Caki2 (cell line): ENCODE results near the gene HLF. TPM values are rescaled to one million over a fixed set of nuclear protein-coding genes. Genes with fewer than 3 reads are reported as not detected.

ENCODE experiments used
- DNase-seq: peaks from one replicate; pipeline ENCODE4 v3.0.0-alpha.2; 2015; ENCODE audit warnings: low read depth
- in situ Hi-C: cut with HindIII; loops from 2 replicates; pipeline ENCODE4 v1.10.0; 2016; ENCODE audit warnings: low sequenced_read_pairs, low pct_unique_long_range_greater_than_20kb, mixed read lengths
- total RNA-seq: library from RNA; depleted of rRNA; stranded (reverse); fragments of >200 nt; shearing (Covaris generic); gene quantifications from 2 replicates; pipeline ENCODE4 v1.2.3, GENCODE V29; 2014; ENCODE audit warnings: low replicate concordance

Gene HLF
- total RNA-seq, 1 experiment from 2014 or later: 6.0 TPM

DNA sequence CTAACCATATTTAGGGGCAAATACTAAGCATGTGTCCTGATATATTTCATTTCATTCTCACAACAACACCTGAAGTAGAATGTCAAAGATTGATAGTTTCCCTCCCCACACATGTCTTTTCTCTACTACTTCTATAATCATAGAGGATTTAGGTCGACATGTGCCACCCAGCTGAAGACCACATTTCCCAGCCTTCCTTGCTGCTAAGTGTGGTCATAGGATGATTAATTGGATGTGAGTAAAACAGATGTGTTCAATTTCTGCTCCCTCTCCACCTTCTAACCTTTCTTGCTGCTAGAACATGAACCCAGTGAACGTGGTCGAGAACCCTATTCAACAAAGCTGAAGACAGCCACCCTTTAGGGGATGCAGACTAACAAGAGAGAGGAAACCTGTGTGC is 18.8 kb upstream of the HLF start:
- DNase-seq: no peak
- in situ Hi-C loops: no loop called here

DNA sequence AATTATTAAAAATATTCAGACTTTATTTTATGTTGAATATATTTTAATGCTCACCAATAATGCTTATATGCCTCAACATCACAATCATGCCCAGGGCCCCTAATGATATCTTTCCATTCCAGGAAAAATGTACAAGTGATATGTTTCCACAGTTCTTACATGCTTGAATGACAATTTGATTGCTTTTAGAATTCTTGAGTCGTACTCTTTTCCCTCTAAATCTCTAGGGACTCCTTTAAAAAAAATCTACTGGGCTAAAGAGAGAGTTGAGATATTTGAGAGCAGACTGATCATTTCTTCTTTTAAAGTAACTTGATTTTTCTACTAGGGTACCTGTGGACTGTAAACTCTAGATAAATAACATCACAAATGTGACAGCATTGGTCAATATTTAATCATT is 18.2 kb upstream of the HLF start:
- in situ Hi-C loops: no loop called here

DNA sequence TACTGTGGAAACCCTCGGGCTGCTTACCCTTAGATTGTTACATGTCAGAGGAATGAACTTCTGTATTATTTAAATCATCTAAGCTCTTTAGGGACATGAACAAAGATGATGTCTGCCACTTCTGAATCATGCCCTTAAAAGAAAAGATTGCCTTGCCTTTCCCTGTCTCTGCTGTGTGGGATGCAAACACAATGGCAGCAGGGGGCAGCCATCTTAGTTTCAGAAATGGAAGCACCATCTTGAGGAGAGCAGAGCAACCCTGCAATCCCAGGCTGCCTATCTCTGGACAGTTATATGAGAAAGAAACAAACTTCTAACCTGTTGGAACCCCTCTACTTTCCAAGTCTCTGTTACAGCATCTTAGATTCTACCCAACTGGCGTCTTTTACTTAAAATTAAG is 16.7 kb upstream of the HLF start:
- no peak for DNase-seq
- in situ Hi-C loops: no loop called here

More for the DNA sequence above, 18.2 kb upstream of the HLF start:
- DNase-seq: no peak

DNA sequence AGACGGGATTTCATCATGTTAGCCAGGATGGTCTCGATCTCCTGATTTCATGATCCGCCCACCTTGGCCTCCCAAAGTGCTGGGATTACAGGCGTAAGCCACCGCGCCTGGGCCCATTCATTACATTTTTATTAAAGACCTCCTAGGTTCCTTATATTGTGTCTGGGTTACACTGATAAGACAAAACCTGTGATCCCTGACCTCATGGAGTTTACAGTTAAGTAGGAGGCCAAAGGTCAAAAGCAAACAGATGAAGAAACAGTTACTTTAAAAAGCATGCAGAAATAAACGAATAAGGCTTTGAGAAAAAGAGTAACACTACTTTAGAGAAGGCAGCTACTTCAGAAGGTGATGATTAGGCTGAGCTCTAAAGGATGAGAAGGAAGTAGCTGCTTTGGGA is 14.9 kb upstream of the HLF start:
- no peak for DNase-seq
- in situ Hi-C loops: no loop called here

DNA sequence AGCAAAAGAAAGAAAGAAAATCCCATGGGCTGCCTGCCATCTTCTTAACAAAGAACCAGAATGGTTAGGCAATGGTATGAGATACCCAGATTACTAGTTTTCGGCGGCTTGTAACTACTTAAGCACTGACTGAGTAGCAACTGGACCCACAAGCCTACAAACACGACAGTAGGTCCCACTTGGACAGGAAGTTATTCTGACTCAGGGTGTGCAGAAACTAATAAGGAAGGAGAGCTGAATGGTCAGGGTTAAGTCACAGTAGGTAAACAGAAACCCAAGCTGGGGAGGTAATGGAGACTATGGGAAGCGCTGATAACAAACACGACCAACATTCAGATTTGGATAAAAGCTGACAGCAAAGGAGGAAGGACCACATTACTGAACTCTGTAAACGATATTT is 10.4 kb upstream of the HLF start:
- DNase-seq: no peak
- in situ Hi-C loops: no loop called here

DNA sequence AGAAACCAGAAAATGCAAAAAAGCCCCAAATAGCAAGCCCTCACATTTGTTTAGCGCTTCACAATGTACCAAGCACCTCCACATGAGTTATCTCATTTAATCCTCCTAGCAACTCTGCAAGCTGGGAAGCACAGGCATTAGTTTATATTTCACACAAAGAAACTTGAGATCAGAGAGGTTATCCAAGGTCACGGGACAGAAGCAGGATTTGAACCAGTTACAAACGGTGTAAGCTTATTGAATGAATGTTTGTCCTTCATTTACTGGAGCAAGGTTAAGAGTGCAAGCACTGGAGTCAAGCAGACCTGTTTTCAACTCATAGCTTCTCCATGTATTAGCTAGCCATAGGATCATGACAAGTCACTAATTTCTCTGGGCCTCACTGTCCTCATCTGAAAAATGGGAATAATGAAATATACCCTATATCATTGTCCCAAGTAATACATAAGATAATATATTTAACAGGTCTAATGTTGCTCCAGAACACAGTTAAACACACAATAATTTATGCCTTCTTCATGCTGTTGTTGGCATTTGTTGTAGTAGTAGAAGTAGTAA is 6.1 kb upstream of the HLF start:
- no peak for DNase-seq
- in situ Hi-C loops: no loop called here

DNA sequence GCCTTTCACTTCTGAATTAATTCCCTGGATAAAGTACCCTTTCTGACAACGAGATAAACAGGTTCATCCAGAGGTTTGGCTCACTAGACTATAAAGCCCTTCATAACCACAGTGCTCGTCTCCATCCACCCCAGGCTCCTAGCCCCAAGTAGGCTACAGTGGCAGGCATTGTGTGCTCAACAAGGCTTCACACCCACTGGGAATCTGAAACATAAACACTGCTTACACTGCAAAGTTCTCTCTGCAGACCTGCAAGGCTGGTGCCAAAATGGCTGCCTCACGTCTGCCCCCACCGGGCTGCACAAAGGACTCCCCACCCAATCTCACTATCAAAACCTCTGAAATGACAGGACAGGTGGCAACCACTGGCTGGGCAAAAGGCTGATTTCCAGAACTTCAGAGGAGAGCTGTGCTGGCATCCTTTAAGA is 5.1 kb upstream of the HLF start:
- in situ Hi-C loops: no loop called here
- DNase-seq: no peak

DNA sequence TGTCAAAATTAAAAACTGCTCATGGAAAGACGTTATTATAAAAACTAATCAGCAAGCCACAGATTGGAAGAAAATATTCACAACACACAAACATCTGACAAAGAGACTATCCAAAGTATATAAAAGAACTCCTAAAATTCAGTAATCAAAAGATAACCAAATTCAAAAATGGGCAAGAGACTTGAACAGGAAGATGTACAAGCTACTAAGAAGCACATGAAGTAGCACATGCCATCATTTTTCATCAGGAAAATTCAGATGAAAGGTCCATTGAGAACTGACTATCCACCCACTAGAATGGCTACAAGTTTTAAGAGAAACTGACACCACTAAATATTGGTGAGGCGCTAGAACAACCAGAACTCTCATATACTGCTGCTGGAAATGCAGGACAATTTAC is 3.4 kb upstream of the HLF start:
- in situ Hi-C loops: no loop called here
- DNase-seq: no peak

DNA sequence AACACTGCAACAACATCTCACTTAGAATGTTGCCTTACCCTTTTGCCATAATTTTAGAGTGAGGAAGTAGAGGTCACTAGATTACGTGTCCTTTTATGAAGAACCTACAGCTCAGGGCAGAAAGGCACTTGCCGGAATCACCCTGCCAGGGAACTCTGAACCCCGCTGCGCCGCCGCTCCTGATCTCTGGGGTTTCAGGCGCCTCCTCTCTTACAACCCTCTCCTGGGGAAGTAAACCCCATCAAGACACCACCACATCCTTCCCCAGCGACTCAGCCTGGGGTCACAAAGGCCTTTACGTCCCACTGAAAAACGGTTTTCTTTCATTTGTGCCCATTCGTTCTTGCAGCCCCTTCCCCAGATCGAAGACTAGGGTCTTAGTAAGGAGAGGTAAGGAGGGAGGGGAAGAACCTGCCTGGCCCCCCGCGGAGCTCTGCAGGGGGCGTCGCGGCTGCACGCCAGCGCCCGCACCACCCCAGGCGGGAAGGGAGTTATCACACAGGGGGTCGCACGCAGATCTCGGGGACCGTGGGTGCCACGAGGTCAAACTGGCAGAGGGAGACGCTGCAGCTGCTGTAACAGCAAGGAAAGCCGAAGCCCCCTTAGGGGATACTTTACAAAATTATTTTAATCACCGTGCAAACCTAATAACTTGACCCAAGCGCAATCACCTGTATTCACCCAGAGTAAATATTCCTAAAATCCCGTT is 1.0 kb upstream of the HLF start:
- in situ Hi-C loops: no loop called here
- DNase-seq: no peak

DNA sequence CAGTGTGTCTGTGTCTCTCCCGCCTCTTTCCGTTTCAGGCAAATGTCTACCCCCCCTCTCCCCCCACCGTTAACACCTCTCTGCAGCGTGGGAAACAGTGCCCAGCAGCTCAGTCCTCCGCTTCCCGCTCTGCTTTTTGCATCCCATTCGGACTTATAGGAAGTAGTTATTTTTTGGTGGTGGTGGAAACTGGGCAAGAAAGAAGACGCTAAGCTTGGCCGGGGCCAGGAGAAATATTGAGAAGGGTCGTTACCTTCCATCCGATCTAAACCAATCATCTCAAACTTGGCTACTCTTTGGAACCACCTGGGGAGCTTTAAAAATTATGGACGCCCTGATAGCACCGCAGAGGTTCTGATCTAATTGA is 499 bp upstream of the HLF start:
- DNase-seq: no peak
- in situ Hi-C loops: no loop called here

DNA sequence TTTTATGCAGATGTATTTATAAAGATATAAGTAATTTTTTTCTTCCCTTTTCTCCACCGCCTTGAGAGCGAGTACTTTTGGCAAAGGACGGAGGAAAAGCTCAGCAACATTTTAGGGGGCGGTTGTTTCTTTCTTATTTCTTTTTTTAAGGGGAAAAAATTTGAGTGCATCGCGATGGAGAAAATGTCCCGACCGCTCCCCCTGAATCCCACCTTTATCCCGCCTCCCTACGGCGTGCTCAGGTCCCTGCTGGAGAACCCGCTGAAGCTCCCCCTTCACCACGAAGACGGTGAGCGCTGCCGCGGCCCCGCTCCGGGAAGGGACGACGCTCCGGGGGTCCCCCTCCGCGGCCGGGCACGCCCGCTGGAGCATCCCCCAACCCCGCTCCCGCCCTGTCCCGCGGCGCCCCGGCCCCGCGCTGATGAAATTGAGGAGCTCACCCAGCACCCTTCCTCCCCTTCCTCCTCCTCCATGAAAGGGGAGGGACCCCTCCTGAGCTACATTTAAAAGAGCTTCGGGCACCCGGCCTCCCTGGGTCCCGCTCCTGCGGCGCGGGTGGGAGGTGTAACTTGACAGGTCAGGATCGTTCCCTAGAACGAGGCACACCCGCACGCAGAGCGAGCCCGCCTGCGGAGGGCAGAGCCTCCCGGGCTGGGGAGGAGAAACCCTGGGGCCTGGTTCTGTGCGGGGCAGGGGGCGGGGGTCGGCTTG is 706 bp downstream of the HLF start:
- DNase-seq: no peak
- in situ Hi-C loops: no loop called here

DNA sequence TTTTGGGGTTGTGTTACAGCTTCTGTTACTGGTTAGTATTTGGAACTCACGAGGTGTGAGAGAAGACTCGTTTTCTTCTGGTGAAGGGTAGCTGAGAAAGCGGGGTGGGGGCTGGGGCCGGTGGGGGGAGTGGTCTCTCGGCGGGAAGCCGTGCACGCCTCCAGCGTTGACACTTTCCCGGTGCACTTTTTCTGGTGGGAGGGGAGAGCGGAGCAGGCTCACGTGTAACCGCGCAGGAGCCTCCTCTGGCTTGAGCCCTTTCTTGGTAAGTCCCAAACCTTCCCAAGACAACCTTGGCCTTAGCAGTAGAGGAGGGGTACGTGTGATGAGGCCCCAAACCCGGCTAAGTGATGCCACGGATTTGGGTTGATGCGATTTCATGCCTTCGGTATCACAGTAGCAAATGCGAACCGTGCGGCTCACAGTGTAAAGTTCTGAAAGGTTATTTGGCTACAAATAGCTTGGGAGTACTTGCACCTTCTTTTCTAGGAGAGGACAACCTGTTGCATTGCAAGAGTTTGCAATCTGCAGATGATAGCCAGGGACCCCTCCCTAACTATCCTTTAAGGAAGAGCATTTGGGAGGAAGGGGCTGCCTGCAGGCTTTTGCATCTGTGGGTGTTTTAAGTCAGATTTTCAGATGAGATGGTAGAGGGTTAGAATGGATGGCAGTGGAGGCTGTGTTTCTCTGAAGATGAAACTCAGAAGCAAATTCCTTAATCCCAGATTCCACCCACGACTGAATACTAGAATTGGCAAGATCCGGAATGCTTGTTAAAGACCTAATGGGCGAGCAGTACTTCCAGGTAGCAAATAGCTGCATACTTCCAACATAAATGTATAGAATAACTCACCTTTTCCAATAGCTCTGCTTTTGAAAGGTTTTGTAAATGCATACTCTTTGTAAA is 1.5 kb downstream of the HLF start:
- in situ Hi-C loops: no loop called here

DNA sequence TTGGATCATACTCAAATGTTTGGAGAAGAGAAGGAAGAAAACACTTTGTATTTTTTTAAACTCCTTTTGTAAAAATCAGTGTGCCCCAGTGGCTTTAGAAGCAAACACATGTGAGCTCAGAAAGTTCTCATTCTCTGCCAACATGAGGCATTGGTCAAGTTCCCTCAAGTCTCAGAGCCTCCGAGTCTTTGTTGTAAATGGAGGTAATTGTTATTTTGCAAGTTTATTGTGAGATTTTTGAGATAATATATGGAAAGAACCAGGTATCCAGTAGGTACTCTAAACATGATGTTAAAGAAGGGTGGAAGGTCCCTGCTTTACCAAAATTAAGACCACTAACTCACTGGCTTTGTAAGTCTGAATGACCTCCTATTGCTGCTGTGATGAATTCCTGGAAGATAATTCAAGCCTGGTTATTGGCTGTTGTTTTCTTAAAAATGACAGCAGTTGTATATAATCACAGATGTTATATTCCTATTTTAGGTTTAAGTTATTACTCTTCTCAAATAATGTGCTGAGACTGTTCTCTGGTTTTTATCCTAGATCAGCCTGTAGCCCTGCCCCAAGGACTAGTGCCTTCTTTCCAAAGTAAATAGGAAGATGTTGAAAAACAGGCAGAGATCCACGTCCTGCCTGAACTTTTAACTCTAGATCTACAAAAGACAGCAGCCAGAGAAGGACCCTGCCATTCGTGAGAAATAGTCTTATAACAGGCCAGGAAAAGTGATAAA is 2.4 kb downstream of the HLF start:
- no peak for DNase-seq
- in situ Hi-C loops: no loop called here

More for the DNA sequence above, 1.5 kb downstream of the HLF start:
- no peak for DNase-seq

DNA sequence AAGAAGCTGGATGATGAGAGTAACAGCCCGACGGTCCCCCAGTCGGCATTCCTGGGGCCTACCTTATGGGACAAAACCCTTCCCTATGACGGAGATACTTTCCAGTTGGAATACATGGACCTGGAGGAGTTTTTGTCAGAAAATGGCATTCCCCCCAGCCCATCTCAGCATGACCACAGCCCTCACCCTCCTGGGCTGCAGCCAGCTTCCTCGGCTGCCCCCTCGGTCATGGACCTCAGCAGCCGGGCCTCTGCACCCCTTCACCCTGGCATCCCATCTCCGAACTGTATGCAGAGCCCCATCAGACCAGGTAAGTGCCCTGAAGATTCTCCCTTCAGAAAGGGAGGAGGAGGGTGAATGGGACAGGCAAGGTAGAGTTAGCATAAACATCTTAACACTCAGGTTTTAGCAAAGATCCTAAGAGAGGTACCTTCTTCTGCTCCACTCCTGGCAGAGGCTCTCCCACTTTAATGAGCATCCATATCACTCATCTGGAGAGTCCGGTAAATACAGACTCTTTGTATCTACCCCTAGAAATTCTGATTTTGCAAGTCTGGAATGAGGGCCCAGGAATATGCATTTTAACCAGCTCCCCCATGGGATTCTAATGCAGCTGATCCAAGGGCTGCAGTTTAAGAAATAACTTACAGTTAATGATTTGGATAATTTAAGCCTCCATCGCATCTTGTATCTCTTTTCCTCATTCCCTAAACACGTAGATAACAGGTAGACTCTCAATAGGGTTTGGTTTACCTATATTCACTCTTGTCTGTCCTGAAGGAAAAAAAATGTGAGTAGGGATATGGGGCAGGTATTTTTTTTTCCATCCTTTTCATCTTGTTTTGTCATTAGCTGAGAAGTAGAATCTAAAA is 3.3 kb downstream of the HLF start:
- no peak for DNase-seq
- in situ Hi-C loops: no loop called here

DNA sequence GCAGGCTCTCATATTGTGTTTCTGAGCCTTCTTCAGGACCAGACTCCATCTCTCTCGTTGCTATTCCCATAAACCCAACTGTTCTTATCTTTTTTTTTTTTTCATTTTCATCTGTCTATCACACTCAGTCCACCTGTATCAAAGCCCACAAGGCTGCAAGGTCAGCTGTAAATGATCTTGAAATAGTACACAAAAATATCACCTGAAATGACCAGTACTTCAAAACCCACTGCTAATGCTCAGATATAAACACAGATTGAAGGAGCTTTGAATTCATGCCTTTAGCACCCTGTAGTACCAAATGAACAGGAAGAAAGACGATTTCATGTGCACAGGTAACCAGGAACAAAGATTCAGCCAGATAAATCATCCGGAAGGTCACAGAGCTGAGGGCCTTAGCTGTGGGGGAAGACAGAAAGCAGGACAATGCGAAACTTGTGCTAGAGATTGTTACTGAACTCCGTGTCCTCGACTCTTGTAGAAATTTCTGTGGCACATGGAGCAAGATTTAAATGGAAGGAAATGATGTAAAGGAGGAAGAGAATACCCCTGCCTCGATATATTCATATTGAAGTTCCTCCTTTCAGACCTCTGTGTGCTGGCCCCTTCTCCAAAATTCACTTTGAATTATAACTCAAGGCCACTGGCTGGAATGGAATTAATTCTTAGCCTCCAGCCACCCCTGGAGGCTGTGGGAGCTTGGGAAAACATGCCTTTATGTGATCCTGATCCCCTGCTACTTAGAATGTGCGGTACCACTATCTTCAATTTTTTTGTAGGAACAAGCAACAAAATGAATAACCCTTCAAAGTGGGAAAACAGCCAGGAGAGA is 4.1 kb downstream of the HLF start:
- in situ Hi-C loops: no loop called here
- DNase-seq: no peak

DNA sequence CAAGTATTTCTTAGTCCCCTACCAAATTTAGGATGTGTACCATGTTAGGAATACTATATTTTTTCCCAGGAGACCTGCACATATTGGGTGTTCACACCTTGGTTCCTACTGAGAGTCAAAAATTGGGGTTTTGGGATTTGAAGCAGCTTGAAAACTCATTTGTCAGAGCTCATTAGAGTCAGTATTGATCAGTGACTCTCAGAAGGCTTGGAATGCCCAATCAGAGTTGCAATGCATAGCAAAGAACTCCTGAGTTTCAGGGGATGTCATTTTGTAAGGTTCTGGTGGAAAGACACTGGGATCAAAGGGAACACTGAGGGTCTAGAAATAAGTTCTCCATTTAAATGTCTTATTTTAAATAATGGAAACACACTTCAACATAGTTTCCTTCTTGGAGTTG is 5.1 kb downstream of the HLF start:
- in situ Hi-C loops: no loop called here
- DNase-seq: no peak

DNA sequence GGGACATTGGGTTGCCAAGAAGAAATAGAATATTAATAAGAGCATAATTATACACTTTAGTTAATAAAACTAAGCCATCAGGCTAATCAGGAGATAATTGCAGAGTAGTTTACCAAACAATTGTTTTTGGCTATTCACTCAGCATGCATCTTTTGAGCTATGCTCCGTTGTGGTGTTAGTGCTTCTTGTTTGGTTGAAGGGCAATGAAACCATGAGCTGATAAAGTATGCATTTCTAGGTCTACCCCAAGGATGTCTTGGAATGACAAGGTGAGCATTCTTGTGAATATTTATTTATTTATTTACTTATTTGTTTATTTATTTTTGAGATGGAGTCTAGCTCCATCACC is 6.4 kb downstream of the HLF start:
- no peak for DNase-seq
- in situ Hi-C loops: no loop called here
